A549 (cell line): ENCODE data around the gene MFAP2. TPM values are rescaled to one million over a fixed set of nuclear protein-coding genes. Genes with fewer than 3 reads are reported as not detected.

Source experiments
- ATAC-seq, 2 experiments: fragments of 200-7000 bp in 1 of 2; fragments of >200 bp in 1 of 2; cut with Nextera tagmentation in 1 of 2; cut with Tn5 transposase in 1 of 2; 3 replicates each; pipeline versions ENCODE4 v1.8.0 to v1.9.1; 2018 to 2020; ENCODE audit warnings: mild to moderate bottlenecking in 1 of 2, moderate library complexity in 1 of 2
- CTCF ChIA-PET: fragments of 300-600 bp; sonication (Branson Sonifier 250); formaldehyde crosslinking; extraction: SDS; loops from one replicate; lab custom pipeline; 2021; ENCODE audit warnings: antibody characterized with exemption, inconsistent platforms; lab: Yijun Ruan, JAX
- POLR2A ChIA-PET: fragments of 350-600 bp; formaldehyde crosslinking; extraction: SDS; loops from one replicate; lab custom pipeline; 2021; ENCODE audit warnings: antibody characterized with exemption, inconsistent platforms; lab: Yijun Ruan, JAX
- DNase-seq, 2 experiments: peaks; one replicate each; pipeline versions ENCODE4 v3.0.0 to v3.0.0-alpha.2; 2011 to 2016; ENCODE audit warnings: low read depth in 1 of 2, low spot score in 1 of 2
- FAIRE-seq: peaks from 2 replicates; lab custom pipeline; 2011; peaks lifted over from hg19 to GRCh38; lab: Jason Lieb, UNC
- H3K27ac ChIP-seq, 2 experiments: fragments of >200 bp; sonication (Bioruptor Twin); formaldehyde crosslinking; 3 replicates each; pipeline ENCODE4 v1.5.1; 2016 to 2017
- H3K4me1 ChIP-seq: fragments of >200 bp; sonication (Bioruptor Twin); formaldehyde crosslinking; 3 replicates; pipeline ENCODE4 v1.6.1; 2016
- H3K4me2 ChIP-seq: fragments of >200 bp; sonication (Bioruptor Twin); formaldehyde crosslinking; 3 replicates; pipeline ENCODE4 v1.6.1; 2016
- H3K4me3 ChIP-seq: fragments of >200 bp; sonication (Bioruptor Twin); formaldehyde crosslinking; 3 replicates; pipeline ENCODE4 v1.5.1; 2016
- H3K9me3 ChIP-seq: fragments of >200 bp; sonication (Bioruptor Twin); formaldehyde crosslinking; 3 replicates; pipeline ENCODE4 v1.6.1; 2016
- CHD2 ChIP-seq: fragments of 150-350 bp; IDR thresholded peaks from 2 replicates; pipeline ENCODE4 v1.6.1; 2014; ENCODE audit warnings: low read length; ENCODE audit not compliant: partially characterized antibody
- CTCF ChIP-seq: fragments of >200 bp; sonication (Bioruptor Twin); formaldehyde crosslinking; IDR thresholded peaks from 3 replicates; pipeline ENCODE4 v1.5.1; 2016
- EP300 ChIP-seq, 2 experiments: fragments of >200 bp; sonication (Bioruptor Twin); formaldehyde crosslinking; IDR thresholded peaks; 2 replicates in 1 of 2; 3 replicates in 1 of 2; pipeline ENCODE4 v1.6.1; 2016 to 2017
- ESRRA ChIP-seq: fragments of 150-350 bp; IDR thresholded peaks from 2 replicates; pipeline ENCODE4 v1.6.1; 2014; ENCODE audit warnings: mild to moderate bottlenecking, low read length, borderline replicate concordance
- FOXS1 ChIP-seq: fragments of 250-450 bp; sonication (Bioruptor Pico); IDR thresholded peaks from 2 replicates; pipeline ENCODE4 v1.5.0; 2020; ENCODE audit warnings: mild to moderate bottlenecking, moderate library complexity
- HDAC2 ChIP-seq: fragments of 200-600 bp; sonication (generic); IDR thresholded peaks from 2 replicates; pipeline ENCODE4 v1.6.1; 2016
- HOXB5 ChIP-seq: fragments of 250-450 bp; sonication (Bioruptor Pico); IDR thresholded peaks from 2 replicates; pipeline ENCODE4 v1.5.0; 2020; ENCODE audit warnings: mild to moderate bottlenecking, moderate library complexity
- MAFK ChIP-seq: fragments of 450-650 bp; IDR thresholded peaks from 2 replicates; pipeline ENCODE4 v1.6.1; 2014; ENCODE audit not compliant: partially characterized antibody
- MAZ ChIP-seq: fragments of 150-350 bp; IDR thresholded peaks from 2 replicates; pipeline ENCODE4 v1.6.1; 2014; ENCODE audit warnings: antibody characterized with exemption, low read depth, low read length, borderline replicate concordance
- MYC ChIP-seq: IDR thresholded peaks from 2 replicates; pipeline ENCODE4 v1.6.1; 2012; ENCODE audit warnings: mild to moderate bottlenecking, inconsistent platforms, low read length, improper control_type of control experiment, borderline replicate concordance
- NR3C1 ChIP-seq: fragments of >200 bp; sonication (Bioruptor Twin); formaldehyde crosslinking; IDR thresholded peaks from 3 replicates; pipeline ENCODE4 v1.6.1; 2017
- PBX3 ChIP-seq: IDR thresholded peaks from 2 replicates; pipeline ENCODE4 v1.6.1; 2012
- POLR2A ChIP-seq: IDR thresholded peaks from 2 replicates; pipeline ENCODE4 v1.6.1; 2012; ENCODE audit warnings: mild to moderate bottlenecking, low read length
- RARB ChIP-seq: fragments of 250-450 bp; sonication (Bioruptor Pico); IDR thresholded peaks from 2 replicates; pipeline ENCODE4 v1.8.0; 2021; ENCODE audit warnings: mild to moderate bottlenecking, moderate library complexity
- REST ChIP-seq: fragments of 200-600 bp; sonication (generic); IDR thresholded peaks from 2 replicates; pipeline ENCODE4 v1.6.1; 2016; ENCODE audit warnings: antibody characterized with exemption, mild to moderate bottlenecking, moderate library complexity
- TFCP2L1 ChIP-seq: fragments of 250-450 bp; sonication (Bioruptor Pico); IDR thresholded peaks from 2 replicates; pipeline ENCODE4 v1.5.0; 2021; ENCODE audit warnings: mild to moderate bottlenecking
- ZNF302 ChIP-seq: fragments of 250-450 bp; sonication (Bioruptor Pico); IDR thresholded peaks from 2 replicates; pipeline ENCODE4 v1.9.0; 2021; ENCODE audit warnings: inconsistent platforms, mild to moderate bottlenecking, moderate library complexity
- ZSCAN20 ChIP-seq: fragments of 250-450 bp; sonication (Bioruptor Pico); IDR thresholded peaks from 2 replicates; pipeline ENCODE4 v1.8.0; 2022; ENCODE audit warnings: mild to moderate bottlenecking, moderate library complexity
- WGBS: methylation state at CpG from one replicate; pipeline ENCODE4 v1.1.6; 2017; ENCODE audit errors: missing lambda C conversion rate; 5-methylcytosine and 5-hydroxymethylcytosine counted together
- polyA minus RNA-seq: library from RNA; depleted of rRNA, polyadenylated mRNA; stranded (reverse); fragments of >200 nt; gene quantifications from 2 replicates; pipeline ENCODE4 v1.2.3, GENCODE V29; 2011; rRNA and poly(A)+ RNA removed
- polyA plus RNA-seq, 4 experiments: library from polyadenylated mRNA; depleted of rRNA in 3 of 4; stranded (reverse); fragments of >200 nt; fragmentation: RNase III in 1 of 4; extraction: RNeasy Plus Mini Kit Qiagen cat#74134 plus additional on column Dnase treatment in 1 of 4; gene quantifications; 2 replicates in 3 of 4; 3 replicates in 1 of 4; pipeline ENCODE4 v1.2.3, GENCODE V29; 2011 to 2017
- TF ChIP-seq, protein P1 (sequence below): IDR thresholded peaks from 2 replicates; pipeline ENCODE4 v1.6.1; 2012; ENCODE audit warnings: low read depth, borderline replicate concordance

MFAP2 gene
- polyA plus RNA-seq (2011; rRNA removed) (0.45 and 0.56 TPM in 2 replicates), polyA plus RNA-seq (2017; fragmentation: RNase III; extraction: RNeasy Plus Mini Kit Qiagen cat#74134 plus additional on column Dnase treatment) (0.46 to 0.90 TPM (median 0.66 TPM) in 3 replicates), polyA minus RNA-seq (0.66 and 1.7 TPM in 2 replicates)
- polyA plus RNA-seq (2012; cell fraction: cytosol; rRNA removed) = 0.65 and 0.86 TPM in 2 replicates
- 0.76 and 0.97 TPM in 2 replicates for polyA plus RNA-seq (2012; cell fraction: nucleus; rRNA removed)

DNA sequence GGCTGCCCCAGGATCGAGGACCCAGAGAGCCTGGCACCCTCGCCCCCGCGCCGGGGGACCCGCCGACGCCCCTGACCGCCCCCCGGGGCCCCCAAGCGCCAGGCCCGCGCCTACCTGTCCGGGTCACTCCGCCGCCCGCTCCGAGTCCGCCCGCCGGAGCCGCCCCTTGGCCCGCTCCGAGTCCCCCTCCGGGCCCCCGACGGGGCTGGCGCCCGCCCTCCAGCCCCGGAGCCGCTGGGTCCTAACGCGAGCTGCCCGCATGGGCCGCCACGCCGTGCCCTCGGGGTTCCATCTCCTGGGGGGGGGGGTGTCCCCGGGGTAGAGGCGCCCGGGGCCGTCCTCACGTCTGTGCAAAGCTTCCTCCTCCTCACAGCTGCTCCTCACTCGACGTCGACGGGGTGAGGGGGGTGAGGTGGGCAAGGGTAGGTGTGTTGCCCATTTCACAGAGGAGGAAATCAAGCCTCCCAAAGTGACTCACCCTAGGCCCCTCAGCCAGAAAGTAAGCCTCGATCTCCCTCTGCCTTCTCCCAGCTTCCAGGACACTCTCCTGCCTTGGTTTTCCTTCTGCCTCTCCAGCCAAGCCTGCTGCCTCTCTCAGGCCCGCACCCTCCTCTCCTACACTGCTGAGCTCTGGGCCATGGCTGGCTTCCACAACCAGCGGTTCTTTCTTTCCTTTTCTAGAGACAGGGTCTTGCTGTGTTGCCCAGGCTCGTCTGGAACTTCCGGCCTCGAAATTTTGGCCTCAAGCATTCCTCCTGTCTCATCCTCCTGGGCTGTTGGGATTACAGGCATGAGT, at the start of gene MFAP2:
TSS of gene MFAP2 (minus strand) at position 148 of the 796 bp plus-strand sequence. CDS start 2,347 bp downstream, outside the sequence.
- ATAC-seq = no peak
- Histone ChIP-seq H3K4me1 (peaks cover 4% of the 10 kb centered on the region; the same call in 1 of the 3 replicates), H3K9me3 (no peaks in the 10 kb centered on the region), H3K4me2 (0 out of 3 replicates have a peak within 1 kb of the TSS, but pooled peaks have one; percentile 26)
- no peak for DNase-seq
- ChIA-PET CTCF (interaction anchor here (1.0 to 2.1 kb wide), 3 partner anchors 10 to 20 kb away, joined by 3 to 8 read pairs (median 4); no protein-coding TSS in a partner anchor), POLR2A (no interaction called here)
- FAIRE-seq = no peak
- TF ChIP-seq ESRRA = no peak
- no peak for TF ChIP-seq EP300 (IDR thresholded peaks at IDR 0.05)
- TF ChIP-seq, all 56 proteins: peak for 0
- 76% methylated on average over 21 of the region's 53 CpGs for WGBS
- peak within 1 kb of the TSS in 1 of 2 experiments; percentile 46; a peak in 2 of 6 replicates for H3K27ac ChIP-seq
- no peak within 1 kb of the TSS for H3K4me3 ChIP-seq

DNA sequence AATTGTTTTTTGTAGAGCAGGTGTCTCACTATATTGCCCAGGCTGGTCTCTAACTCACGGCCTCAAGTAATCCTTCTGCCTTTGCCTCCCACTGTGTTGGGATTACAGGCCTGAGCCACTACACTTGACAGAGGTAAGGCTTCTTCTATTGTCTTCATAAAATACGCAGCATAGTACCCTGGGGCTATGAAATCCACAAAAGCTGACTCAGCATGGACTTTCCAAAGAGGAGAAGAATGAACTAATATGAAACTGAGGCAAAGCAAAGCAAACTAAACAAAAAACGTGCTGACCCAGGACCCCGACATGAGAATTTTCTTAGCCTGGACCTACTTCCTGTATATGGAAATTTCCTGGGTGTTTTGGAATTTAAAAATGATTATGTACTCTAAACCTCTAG, 49.8 kb upstream of the MFAP2 start:
- DNase-seq (no peak), ATAC-seq (no peak), FAIRE-seq (no peak)
- WGBS = 83% methylated on average over 4 of the region's 4 CpGs
- ChIA-PET POLR2A (no interaction called here), CTCF (interaction anchor here (1.3 to 2.9 kb wide), 2 partner anchors 16 to 70 kb away, joined by 3 to 14 read pairs; no protein-coding TSS in a partner anchor)
- no peak overlapping the region for H3K4me3 ChIP-seq
- no peak overlapping the region for H3K4me2 ChIP-seq
- no peak overlapping the region for H3K27ac ChIP-seq
- TF ChIP-seq PBX3 = no peak
- TF ChIP-seq TFCP2L1 (CRISPR knock-in tag) = no peak
- no peak for TF ChIP-seq MAZ
- TF ChIP-seq NR3C1 = no peak
- TF ChIP-seq MAFK = peak; percentile 82
- no peaks in the 10 kb centered on the region for H3K9me3 ChIP-seq
- no peaks in the 10 kb centered on the region for H3K4me1 ChIP-seq

DNA sequence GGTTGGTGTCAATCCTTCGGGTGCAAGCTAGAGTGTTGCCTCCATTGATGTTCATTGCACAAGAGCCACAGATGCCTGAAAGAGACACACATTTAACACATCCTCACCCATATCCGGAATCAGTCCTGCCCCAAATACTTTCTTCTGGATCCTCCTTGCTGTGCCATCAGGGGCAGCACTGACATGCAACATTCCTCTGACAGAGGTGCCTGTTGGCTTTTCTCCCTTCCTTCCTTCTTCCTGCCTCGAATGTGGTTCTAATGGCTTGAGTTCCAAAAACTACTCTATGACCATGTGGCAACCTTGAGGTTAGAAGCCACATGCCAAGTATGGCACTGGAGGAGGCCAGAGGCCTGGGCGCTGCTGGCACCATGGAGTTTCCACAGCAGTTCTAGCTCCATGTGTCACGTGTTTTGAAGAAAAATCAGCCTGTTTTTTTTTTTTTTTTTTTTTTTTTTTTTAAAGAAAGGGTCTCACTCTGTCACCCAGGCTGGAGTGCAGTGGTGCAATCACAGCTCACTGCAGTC, 48.3 kb upstream of the MFAP2 start:
- Histone ChIP-seq H3K9me3 (no peaks in the 10 kb centered on the region), H3K27ac (no peak overlapping the region)
- POLR2A ChIA-PET = interaction anchor here (0.6 kb wide), 1 partner anchor 50 kb away, joined by 4 read pairs; no protein-coding TSS in a partner anchor
- no peak for FAIRE-seq
- no peak for TF ChIP-seq HDAC2
- no peak for TF ChIP-seq ZNF302 (CRISPR knock-in tag)
- no peak for TF ChIP-seq CHD2
- no peak for TF ChIP-seq MYC
- no peak for TF ChIP-seq CTCF
- no peak for TF ChIP-seq FOXS1 (CRISPR knock-in tag)
- TF ChIP-seq, protein P1, sequence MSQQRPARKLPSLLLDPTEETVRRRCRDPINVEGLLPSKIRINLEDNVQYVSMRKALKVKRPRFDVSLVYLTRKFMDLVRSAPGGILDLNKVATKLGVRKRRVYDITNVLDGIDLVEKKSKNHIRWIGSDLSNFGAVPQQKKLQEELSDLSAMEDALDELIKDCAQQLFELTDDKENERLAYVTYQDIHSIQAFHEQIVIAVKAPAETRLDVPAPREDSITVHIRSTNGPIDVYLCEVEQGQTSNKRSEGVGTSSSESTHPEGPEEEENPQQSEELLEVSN = no peak
- TF ChIP-seq RARB (CRISPR knock-in tag) = no peak
- no peak for TF ChIP-seq REST
- TF ChIP-seq ESRRA = no peak
- no peak for TF ChIP-seq POLR2A
- no peak for TF ChIP-seq HOXB5 (CRISPR knock-in tag)
- TF ChIP-seq ZSCAN20 (CRISPR knock-in tag) = no peak
- TF ChIP-seq, all 56 proteins: peak for 0
- H3K4me1 ChIP-seq = no peaks in the 10 kb centered on the region
- H3K4me3 ChIP-seq = no peak overlapping the region
- CTCF ChIA-PET = interaction anchor here (1.3 to 3.5 kb wide), 2 partner anchors 17 to 69 kb away, joined by 3 to 15 read pairs; no protein-coding TSS in a partner anchor
- ATAC-seq = no peak
- no peak overlapping the region for H3K4me2 ChIP-seq
- WGBS = 85% methylated on average over 5 of the region's 5 CpGs
- no peak for DNase-seq
